Measurements from ENCODE around the gene TMEM218. TPM values are rescaled to one million over a fixed set of nuclear protein-coding genes. Genes with fewer than 3 reads are reported as not detected.
"Not testable (repeated sequence)": the region's sequence is repeated elsewhere in the genome, so short reads cannot be mapped to it uniquely, and the experiment has no call there.

The TMEM218 gene
- total RNA-seq, 2 experiments from 2014 or later, result 3.9 to 4.4 TPM

DNA sequence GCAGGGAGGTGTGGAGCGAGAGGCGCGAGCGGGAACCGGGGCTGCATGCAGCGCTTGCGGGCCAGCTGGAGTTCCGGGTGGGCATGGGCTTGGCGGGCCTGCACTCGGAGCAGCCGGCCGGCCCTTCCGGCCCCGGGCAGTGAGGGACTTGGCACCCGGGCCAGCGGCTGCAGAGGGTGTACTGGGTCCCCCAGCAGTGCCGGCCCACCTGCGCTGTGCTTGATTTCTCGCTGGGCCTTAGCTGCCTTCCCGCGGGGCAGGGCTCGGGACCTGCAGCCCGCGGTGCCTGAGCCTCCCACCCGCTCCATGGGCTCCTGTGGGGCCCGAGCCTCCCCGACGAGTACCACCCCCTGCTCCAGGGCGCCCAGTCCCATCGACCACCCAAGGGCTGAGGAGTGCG, 21.9 kb downstream of the TMEM218 start:
- DNase-seq; CTCF ChIA-PET; intact Hi-C loops (cut with DNase I, micrococcal nuclease); H3K36me3 Mint-ChIP-seq (ENCODE audit: low read depth); H3K4me1 Mint-ChIP-seq (ENCODE audit: low read depth); H3K4me3 Mint-ChIP-seq; H3K4me1 ChIP-seq (ENCODE audit: insufficient read depth, low read length); H3K9me3 Mint-ChIP-seq; ATAC-seq (ENCODE audit: poor library complexity); H3K27me3 Mint-ChIP-seq; H3K36me3 ChIP-seq (ENCODE audit: insufficient read depth, low read length); H3K4me3 ChIP-seq (ENCODE audit: low read length); H3K9me3 ChIP-seq (ENCODE audit: control insufficient read depth in 1 of 2, insufficient read depth in 1 of 2, low read length in 2 of 2); POLR2A ChIA-PET; H3K27ac Mint-ChIP-seq; H3K27ac ChIP-seq (ENCODE audit: low read depth in 1 of 2, low read length in 2 of 2); H3K27me3 ChIP-seq (ENCODE audit: control insufficient read depth in 1 of 2, insufficient read depth in 2 of 2, low read length in 2 of 2): not testable (repeated sequence)

- Histone ChIP-seq H3K27me3 (ENCODE audit: control insufficient read depth in 1 of 2, insufficient read depth in 2 of 2, low read length in 2 of 2) (no peaks in the 10 kb centered on the region), H3K27ac (ENCODE audit: low read depth in 1 of 2, low read length in 2 of 2) (no peak overlapping the region), H3K4me3 (ENCODE audit: low read length) (no peak overlapping the region), H3K9me3 (ENCODE audit: control insufficient read depth in 1 of 2, insufficient read depth in 1 of 2, low read length in 2 of 2) (peaks cover 0 to 9% of the 10 kb centered on the region in 2 experiments), H3K36me3 (ENCODE audit: insufficient read depth, low read length) (peaks cover 4% of the 10 kb centered on the region), H3K4me1 (ENCODE audit: insufficient read depth, low read length) (no peaks in the 10 kb centered on the region)
- ATAC-seq (ENCODE audit: poor library complexity) (no peak), DNase-seq (no peak)
- intact Hi-C loops (cut with DNase I, micrococcal nuclease), result no loop called here
- Mint-ChIP-seq H3K36me3 (ENCODE audit: low read depth) (peaks cover 4% of the 10 kb centered on the region), H3K4me3 (no peak overlapping the region), H3K9me3 (no peaks in the 10 kb centered on the region), H3K4me1 (ENCODE audit: low read depth) (no peaks in the 10 kb centered on the region), H3K27ac (no peak overlapping the region), H3K27me3 (no peaks in the 10 kb centered on the region)
- TF ChIP-seq, protein P1, sequence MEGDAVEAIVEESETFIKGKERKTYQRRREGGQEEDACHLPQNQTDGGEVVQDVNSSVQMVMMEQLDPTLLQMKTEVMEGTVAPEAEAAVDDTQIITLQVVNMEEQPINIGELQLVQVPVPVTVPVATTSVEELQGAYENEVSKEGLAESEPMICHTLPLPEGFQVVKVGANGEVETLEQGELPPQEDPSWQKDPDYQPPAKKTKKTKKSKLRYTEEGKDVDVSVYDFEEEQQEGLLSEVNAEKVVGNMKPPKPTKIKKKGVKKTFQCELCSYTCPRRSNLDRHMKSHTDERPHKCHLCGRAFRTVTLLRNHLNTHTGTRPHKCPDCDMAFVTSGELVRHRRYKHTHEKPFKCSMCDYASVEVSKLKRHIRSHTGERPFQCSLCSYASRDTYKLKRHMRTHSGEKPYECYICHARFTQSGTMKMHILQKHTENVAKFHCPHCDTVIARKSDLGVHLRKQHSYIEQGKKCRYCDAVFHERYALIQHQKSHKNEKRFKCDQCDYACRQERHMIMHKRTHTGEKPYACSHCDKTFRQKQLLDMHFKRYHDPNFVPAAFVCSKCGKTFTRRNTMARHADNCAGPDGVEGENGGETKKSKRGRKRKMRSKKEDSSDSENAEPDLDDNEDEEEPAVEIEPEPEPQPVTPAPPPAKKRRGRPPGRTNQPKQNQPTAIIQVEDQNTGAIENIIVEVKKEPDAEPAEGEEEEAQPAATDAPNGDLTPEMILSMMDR (IDR thresholded peaks at IDR 0.05), result no peak
- CTCF ChIA-PET, result no interaction called here
- POLR2A ChIA-PET, result no interaction called here
Measured at GRCh38 chr11:125088576-125089455, 22.6 kb downstream of the TMEM218 start.

DNA sequence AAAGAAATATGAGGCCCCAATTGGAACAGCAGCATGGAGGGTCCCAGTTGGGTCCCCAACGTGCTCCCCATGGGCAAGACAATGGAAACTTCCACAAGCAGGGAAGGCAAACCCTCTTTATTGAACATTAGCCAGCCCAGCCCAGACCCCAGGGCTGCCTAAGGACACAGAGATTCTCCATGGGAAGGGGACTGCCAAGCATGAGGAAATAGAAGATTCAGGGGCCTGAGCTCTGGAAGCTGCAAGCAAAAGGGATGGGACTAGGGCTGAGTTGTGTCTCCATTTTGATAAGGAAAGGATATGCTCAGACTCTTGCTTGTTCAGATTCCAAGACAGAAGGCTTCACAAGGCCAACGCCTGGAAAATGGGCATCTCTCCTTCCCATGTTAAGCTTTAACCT, 23.3 kb downstream of the TMEM218 start:
- Histone ChIP-seq H3K27ac (ENCODE audit: low read depth in 1 of 2, low read length in 2 of 2) (no peak overlapping the region), H3K36me3 (ENCODE audit: insufficient read depth, low read length) (peaks cover 4% of the 10 kb centered on the region), H3K4me3 (ENCODE audit: low read length) (no peak overlapping the region), H3K9me3 (ENCODE audit: control insufficient read depth in 1 of 2, insufficient read depth in 1 of 2, low read length in 2 of 2) (peaks cover 0 to 10% of the 10 kb centered on the region in 2 experiments), H3K4me1 (ENCODE audit: insufficient read depth, low read length) (no peaks in the 10 kb centered on the region), H3K27me3 (ENCODE audit: control insufficient read depth in 1 of 2, insufficient read depth in 2 of 2, low read length in 2 of 2) (no peaks in the 10 kb centered on the region)
- Mint-ChIP-seq H3K27me3 (no peaks in the 10 kb centered on the region), H3K4me1 (ENCODE audit: low read depth) (no peaks in the 10 kb centered on the region), H3K36me3 (ENCODE audit: low read depth) (peaks cover 4% of the 10 kb centered on the region), H3K4me3 (no peak overlapping the region), H3K9me3 (no peaks in the 10 kb centered on the region), H3K27ac (no peak overlapping the region)
- intact Hi-C loops (cut with DNase I, micrococcal nuclease), result no loop called here
- DNase-seq, result no peak
- no peak for ATAC-seq (ENCODE audit: poor library complexity)
- TF ChIP-seq, protein P1 (IDR thresholded peaks at IDR 0.05), result no peak
- POLR2A ChIA-PET, result no interaction called here
- CTCF ChIA-PET, result no interaction called here

All from CD4-positive, alpha-beta T cell (primary cell).